SIG-M5 (cell line): Measurements from ENCODE around the gene COLEC12.
"Not testable (repeated sequence)": the region's sequence is repeated elsewhere in the genome, so short reads cannot be mapped to it uniquely, and the experiment has no call there.

Source experiments
- DNase-seq: peaks from one replicate; lab custom pipeline; 2025; lab: John Stamatoyannopoulos, UW

COLEC12 gene

DNA sequence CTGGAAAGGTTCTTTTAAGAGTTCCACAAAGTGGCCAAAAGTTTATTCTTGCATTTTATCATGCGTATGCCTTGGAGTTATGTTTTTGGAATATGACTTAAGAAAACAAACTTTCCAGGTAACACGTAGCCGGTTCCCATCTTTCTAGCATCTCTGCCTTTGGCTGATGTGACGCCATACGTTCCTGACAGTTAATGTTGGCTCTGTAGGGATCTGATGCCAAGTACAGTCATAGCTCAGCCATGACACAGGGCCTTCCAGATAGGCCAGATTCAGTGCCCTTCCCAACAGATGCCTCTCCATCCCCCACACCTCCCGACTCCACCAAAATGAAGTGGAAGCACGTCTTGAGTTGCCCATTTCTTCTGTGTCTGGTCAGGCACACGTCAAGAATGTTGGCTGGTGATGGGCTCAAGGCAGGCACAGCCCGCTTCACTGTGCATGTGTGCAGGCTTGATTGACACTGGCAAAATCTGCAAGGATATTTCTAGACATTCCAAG lies 181.7 kb downstream of the COLEC12 start:
- no peak for DNase-seq

DNA sequence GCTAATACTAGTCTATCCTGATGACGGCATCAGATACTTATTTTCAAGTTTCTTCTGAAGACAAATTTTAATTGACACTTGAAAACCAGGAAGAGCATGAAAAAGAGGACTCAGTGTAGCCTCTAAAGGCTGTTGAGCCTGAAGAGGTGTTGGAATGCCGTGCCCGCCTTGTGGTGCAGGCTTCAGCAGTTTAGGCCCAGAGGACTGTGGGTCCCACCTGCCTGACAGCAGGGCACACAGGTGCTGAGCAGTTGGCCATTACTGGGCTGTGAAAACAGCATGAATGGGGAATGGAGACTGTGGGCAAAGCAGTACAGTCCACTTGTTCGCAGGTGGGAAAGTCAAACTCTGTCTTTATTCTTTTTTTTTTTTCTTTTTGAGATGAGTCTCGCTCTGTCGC lies 182.9 kb downstream of the COLEC12 start:
- no peak for DNase-seq

- no peak for DNase-seq
Observed at GRCh38 chr18:316393-316792, 184.1 kb downstream of the COLEC12 start.

DNA sequence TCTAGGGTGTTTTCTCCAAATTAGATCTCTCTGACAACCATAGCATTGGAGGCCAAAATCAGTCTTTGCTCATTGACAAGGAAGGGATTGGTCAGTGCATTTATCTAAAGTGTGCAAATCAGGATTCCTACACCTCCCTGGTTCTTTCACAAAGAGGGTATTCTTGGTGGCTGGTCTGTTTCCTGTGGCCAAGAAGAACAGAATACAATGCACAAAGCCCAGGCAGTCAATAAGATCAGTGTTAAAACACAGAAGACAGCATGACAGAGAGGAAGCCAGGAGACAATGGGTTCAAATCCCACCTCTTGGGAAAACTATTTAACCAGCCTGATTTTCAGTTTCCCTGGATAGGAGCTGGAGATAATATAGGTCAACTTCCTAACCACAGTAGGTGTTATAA lies 186.6 kb downstream of the COLEC12 start:
- DNase-seq: no peak

GRCh38 chr18:312415-312814 lies 188.1 kb downstream of the COLEC12 start:
- DNase-seq: no peak

DNA sequence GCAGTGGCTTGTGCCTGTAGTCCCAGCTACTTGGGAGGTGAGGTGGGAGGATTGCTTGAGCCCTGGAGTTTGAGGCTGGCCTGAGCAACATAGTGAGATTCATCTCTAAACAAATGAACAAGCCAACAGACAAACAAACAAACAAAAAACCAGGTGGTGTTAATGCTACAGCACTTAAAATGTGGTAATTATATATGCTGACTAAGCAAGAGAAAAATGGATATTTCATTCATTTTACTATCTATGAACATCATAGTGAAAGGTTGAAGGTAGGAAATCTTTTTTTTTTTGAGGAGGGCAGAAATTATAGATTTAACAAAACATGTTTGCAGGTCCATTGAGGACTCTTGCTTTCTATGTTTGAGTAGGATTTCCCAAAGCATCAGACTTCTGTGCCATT lies 190.5 kb downstream of the COLEC12 start:
- DNase-seq: no peak

GRCh38 chr18:308086-308485 lies 192.4 kb downstream of the COLEC12 start:
- DNase-seq: not testable (repeated sequence)

DNA sequence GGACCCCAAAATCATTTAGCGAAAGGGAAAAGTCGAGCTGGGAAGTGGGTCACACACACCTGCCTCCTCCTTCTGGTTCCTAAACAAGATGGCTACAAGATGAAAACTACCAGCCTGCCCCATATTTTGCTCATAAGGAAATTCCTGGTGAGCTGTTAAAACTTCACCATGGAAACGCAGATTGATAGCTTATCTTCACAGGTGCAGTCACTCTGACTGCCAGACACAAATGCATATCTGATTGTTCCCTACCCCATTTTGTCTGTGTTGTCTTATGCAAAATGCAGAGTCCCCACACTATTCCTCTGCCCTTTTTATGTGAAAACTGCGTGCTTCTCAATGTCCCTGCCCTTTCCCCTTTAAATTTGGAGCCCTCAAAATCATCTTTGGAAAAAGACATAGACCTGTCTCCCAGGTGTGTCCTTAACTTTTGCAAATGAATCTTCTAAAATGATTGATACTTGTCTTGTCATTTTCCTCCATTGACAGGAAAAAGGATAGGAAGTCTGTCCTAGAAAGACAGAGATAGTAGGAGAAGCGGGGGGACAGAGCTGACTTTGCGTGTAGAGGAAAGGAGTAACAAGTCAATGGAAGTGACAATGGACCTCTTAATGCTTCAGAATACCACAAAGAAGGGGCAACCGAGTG lies 193.8 kb downstream of the COLEC12 start:
- no peak for DNase-seq

DNA sequence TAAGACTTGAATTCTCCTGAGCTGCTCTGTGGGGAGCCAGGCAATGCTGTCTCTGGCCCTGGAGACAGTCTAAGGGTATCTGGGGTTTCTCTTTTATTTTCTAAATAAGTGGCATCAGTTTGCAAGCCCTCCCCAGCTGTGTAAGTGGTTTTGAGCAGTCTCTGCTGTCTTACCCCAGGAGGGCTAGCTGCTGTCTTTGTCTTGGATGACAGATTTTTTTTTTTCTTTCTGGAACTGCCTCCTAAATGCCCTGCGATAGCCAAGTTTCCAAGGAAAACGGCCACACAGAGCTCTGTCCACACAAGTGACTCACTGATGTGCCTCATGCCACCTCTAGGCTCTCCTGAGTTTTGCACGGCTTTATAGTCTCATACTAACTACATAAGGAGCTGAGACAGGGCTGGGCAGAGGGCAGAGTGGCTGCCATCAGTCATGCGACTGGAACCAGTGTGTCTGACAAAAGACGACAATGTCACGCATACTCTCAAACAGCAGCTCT lies 195.4 kb downstream of the COLEC12 start:
- DNase-seq: no peak

DNA sequence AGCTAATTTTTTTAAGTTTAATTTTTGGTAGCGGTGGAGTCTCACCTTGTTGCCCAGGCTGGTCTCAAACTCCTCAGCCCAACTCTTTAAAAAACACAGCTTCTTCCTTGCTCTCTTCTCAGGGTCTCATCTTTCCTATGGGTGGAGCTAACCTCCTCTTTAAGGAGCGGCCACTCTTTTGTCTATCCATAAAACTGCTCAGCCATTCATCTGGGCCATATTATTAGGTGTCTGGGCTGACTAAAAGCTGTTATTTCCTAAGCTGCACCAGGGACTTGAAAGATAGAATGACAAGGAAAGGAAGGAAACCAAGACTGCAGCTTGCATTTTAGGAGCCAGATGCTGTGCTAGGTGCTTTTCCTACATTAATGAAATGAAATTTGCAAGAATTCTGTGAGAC lies 196.9 kb downstream of the COLEC12 start:
- DNase-seq: no peak

- DNase-seq: no peak
Observed at GRCh38 chr18:303011-303410, 197.5 kb downstream of the COLEC12 start.

GRCh38 chr18:302097-302496 lies 198.4 kb downstream of the COLEC12 start:
- no peak for DNase-seq

- no peak for DNase-seq
Observed at GRCh38 chr18:297936-298335, 202.6 kb downstream of the COLEC12 start.

GRCh38 chr18:295756-296490 lies 204.6 kb downstream of the COLEC12 start:
- DNase-seq: no peak

DNA sequence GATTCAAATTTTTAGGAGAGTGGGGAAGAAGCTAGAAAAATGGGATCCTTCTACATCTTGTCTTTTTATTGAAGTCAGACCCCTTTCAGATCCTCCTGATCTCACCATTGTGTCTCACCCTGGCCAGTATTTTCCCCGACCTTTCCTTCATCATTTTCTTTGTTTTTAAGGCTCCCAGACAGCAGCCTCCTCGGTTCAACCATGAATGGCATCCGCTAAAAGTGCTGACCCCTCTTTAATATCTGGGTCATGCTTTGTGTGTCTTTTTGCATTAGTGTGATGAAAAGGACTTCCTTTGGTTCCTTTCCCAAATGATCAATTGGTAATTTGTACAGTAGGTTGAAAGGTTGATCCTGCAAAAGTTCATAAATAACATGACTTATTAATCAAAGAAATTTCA lies 205.9 kb downstream of the COLEC12 start:
- DNase-seq: no peak

DNA sequence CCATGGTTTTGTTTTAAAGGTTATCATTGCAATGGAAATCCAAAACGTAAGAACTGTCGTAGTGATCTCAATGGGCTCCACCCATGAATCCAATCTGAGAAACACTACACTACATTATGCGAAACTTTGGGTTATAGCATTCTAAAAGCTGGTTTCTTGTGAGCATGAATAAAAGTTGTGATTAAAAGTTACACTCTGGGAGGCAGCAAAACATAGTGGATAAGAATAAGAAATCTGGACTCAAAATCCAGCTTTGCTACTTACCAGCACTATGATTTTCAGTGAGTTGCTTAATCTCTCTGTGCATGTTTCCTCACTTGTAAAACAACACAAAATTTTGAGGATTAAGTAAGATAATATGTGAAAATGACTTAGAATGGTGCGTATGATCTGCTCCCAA lies 207.0 kb downstream of the COLEC12 start:
- no peak for DNase-seq

- DNase-seq: no peak
Observed at GRCh38 chr18:292271-292670, 208.2 kb downstream of the COLEC12 start.

- not testable (repeated sequence) for DNase-seq
Observed at GRCh38 chr18:289970-290369, 210.5 kb downstream of the COLEC12 start.

GRCh38 chr18:289026-289425 lies 211.5 kb downstream of the COLEC12 start:
- no peak for DNase-seq

- DNase-seq: no peak
Observed at GRCh38 chr18:286515-287310, 213.8 kb downstream of the COLEC12 start.

DNA sequence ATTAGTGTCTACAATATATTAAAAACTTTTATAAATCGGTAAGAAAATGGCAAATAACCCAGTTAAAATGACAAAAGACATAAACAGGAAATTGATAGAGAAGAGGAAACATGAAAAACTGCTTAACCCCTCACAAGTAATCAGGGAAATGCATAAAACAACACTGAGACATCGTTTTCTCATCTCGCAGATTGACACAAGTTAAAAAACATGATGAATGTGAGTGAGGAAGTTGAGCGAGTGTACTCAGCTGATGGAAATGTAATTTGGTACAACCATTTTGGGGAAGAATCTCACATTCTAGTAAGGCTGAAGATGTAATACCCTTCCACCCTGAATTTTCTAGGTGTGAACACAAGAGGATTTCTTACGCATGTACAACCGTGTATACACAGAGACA lies 214.7 kb downstream of the COLEC12 start:
- no peak for DNase-seq

GRCh38 chr18:275486-275885 lies 225.0 kb downstream of the COLEC12 start:
- no peak for DNase-seq

DNA sequence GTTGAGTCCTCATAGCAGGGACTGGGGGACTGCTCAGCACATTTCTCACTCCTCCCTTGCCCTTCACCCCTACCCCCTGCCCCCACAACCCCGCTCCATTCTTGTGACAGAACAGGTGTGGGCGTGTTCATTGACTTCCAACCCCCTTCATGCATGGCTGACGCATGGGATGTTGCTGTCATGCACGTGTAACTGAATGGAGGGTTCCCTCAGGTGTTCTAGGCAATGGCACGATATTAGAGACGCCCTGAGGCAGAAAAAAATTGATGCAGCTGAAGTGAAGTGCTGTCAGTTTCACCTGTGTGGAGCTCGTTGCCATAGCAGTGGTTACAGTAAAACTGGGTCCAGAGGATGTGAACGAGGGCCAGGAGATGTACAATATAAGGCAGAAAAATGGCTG lies 226.2 kb downstream of the COLEC12 start:
- DNase-seq: no peak
